Measurements from ENCODE around the gene ARHGEF6. TPM values are rescaled to one million over a fixed set of nuclear protein-coding genes. Genes with fewer than 3 reads are reported as not detected.

The ARHGEF6 gene, protein sequence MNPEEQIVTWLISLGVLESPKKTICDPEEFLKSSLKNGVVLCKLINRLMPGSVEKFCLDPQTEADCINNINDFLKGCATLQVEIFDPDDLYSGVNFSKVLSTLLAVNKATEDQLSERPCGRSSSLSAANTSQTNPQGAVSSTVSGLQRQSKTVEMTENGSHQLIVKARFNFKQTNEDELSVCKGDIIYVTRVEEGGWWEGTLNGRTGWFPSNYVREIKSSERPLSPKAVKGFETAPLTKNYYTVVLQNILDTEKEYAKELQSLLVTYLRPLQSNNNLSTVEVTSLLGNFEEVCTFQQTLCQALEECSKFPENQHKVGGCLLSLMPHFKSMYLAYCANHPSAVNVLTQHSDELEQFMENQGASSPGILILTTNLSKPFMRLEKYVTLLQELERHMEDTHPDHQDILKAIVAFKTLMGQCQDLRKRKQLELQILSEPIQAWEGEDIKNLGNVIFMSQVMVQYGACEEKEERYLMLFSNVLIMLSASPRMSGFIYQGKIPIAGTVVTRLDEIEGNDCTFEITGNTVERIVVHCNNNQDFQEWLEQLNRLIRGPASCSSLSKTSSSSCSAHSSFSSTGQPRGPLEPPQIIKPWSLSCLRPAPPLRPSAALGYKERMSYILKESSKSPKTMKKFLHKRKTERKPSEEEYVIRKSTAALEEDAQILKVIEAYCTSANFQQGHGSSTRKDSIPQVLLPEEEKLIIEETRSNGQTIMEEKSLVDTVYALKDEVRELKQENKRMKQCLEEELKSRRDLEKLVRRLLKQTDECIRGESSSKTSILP
- polyA plus RNA-seq (2013) = 137 TPM

DNA sequence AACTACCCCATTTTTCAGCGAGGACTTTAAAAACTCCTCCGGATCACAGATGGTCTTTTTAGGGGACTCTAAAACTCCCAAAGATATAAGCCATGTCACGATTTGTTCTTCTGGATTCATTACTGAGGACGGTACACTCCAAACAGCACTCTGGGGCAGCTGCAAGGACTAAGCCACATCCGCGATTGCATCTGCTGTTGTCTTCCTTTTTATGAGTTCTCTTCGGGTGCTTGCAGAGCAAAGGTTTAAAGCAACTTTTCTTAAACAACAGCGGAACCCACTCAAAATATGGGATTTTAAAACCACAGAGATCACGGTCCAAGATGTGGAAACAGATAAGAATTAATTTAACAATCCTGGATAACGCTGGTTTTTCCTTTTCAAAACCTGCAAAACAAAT, at the start of gene ARHGEF6:
TSS of gene ARHGEF6 (minus strand) at position 170 of the 400 bp plus-strand sequence. CDS start at position 120, 50 bp downstream.
- ChIA-PET CTCF (no interaction called here), POLR2A (no interaction called here)
- no peaks in the 10 kb centered on the region for H3K27me3 ChIP-seq (replicated peaks in 2 of 5; ENCODE audit: control insufficient read depth in 4 of 5, insufficient read depth in 5 of 5, low read length in 4 of 5)
- DNase-seq = peak; percentile 46 to 84 (median 78)
- 16% methylated on average over 7 of the region's 10 CpGs for WGBS (ENCODE audit: insufficient coverage)
- no peaks in the 10 kb centered on the region for H3K36me3 ChIP-seq (ENCODE audit: control insufficient read depth in 4 of 4, insufficient read depth in 4 of 4, low read length in 3 of 4)
- peak within 1 kb of the TSS; percentile 53 to 90 for H3K27ac ChIP-seq (ENCODE audit: insufficient read depth in 1 of 2, low read depth in 1 of 2, low read length in 2 of 2, poor library complexity in 1 of 2, severe bottlenecking in 2 of 2)
- peak within 1 kb of the TSS in 6 of 7 experiments; percentile 58 to 89 (median 79) for H3K4me3 ChIP-seq (ENCODE audit: control insufficient read depth in 1 of 7, extremely low read depth in 1 of 7, insufficient read depth in 4 of 7, low read depth in 2 of 7, low read length in 6 of 7)
- H3K4me1 ChIP-seq (ENCODE audit: control extremely low read depth in 1 of 4, control insufficient read depth in 4 of 4, insufficient read depth in 4 of 4, low read length in 3 of 4) = peaks cover 9 to 48% (median 27%) of the 10 kb centered on the region in 4 experiments
- no peaks in the 10 kb centered on the region for H3K9me3 ChIP-seq (ENCODE audit: control extremely low read depth in 1 of 5, control insufficient read depth in 4 of 5, insufficient read depth in 2 of 5, low read depth in 1 of 5, low read length in 4 of 5)

DNA sequence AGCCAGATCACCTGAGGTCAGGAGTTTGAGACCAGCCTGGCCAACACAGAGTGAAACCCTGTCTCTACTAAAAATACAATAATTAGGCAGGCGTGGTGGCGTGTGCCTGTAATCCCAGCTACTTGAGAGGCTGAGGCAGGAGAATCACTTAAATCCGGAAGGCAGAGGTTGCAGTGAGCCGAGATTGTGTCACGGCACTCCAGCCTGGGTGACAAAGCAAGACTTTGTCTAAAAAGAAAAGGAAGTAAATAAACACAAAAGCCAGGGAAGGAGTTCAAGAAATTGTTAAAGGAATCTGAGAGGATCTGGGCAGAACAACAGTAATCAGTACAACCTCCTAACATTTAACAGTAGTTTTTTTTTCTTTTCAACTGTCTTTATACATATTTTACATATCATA, 48.7 kb upstream of the ARHGEF6 start:
- no peaks in the 10 kb centered on the region for H3K4me1 ChIP-seq (ENCODE audit: control extremely low read depth in 1 of 4, control insufficient read depth in 4 of 4, insufficient read depth in 4 of 4, low read length in 3 of 4)
- no peaks in the 10 kb centered on the region for H3K36me3 ChIP-seq (ENCODE audit: control insufficient read depth in 4 of 4, insufficient read depth in 4 of 4, low read length in 3 of 4)
- WGBS (ENCODE audit: insufficient coverage) = 95% methylated on average over 4 of the region's 5 CpGs
- no peak for DNase-seq
- ChIA-PET POLR2A (no interaction called here), CTCF (no interaction called here)
- no peaks in the 10 kb centered on the region for H3K9me3 ChIP-seq (ENCODE audit: control extremely low read depth in 1 of 5, control insufficient read depth in 4 of 5, insufficient read depth in 2 of 5, low read depth in 1 of 5, low read length in 4 of 5)
- H3K27me3 ChIP-seq (replicated peaks in 2 of 5; ENCODE audit: control insufficient read depth in 4 of 5, insufficient read depth in 5 of 5, low read length in 4 of 5) = no peaks in the 10 kb centered on the region
- H3K4me3 ChIP-seq (ENCODE audit: control insufficient read depth in 1 of 7, extremely low read depth in 1 of 7, insufficient read depth in 4 of 7, low read depth in 2 of 7, low read length in 6 of 7) = no peak overlapping the region
- no peak overlapping the region for H3K27ac ChIP-seq (ENCODE audit: insufficient read depth in 1 of 2, low read depth in 1 of 2, low read length in 2 of 2, poor library complexity in 1 of 2, severe bottlenecking in 2 of 2)

DNA sequence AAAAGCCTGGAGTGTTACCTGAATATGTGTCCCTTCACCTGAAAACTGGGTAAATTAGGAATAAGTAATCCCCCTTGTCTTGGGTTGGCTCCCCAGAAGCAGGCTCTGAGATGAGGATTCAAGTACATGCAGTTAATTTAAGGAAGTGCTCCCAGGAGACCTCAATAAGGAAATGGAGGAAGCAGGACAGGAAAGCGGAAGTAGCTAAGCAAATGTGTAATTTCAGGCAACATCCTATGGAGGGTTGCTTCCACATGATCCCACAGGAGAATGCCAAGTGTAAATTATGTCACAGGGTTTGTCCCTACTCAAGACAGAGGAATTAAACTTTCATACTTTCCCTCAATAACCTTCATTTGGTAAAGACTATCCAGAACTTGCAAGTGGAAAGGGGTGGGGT, 48.1 kb upstream of the ARHGEF6 start:
- no peaks in the 10 kb centered on the region for H3K27me3 ChIP-seq (replicated peaks in 2 of 5; ENCODE audit: control insufficient read depth in 4 of 5, insufficient read depth in 5 of 5, low read length in 4 of 5)
- ChIA-PET POLR2A (no interaction called here), CTCF (no interaction called here)
- no peak overlapping the region for H3K4me3 ChIP-seq (ENCODE audit: control insufficient read depth in 1 of 7, extremely low read depth in 1 of 7, insufficient read depth in 4 of 7, low read depth in 2 of 7, low read length in 6 of 7)
- WGBS (ENCODE audit: insufficient coverage) = no CpG with 5 or more reads among the region's 1 CpG
- H3K4me1 ChIP-seq (ENCODE audit: control extremely low read depth in 1 of 4, control insufficient read depth in 4 of 4, insufficient read depth in 4 of 4, low read length in 3 of 4) = no peaks in the 10 kb centered on the region
- H3K36me3 ChIP-seq (ENCODE audit: control insufficient read depth in 4 of 4, insufficient read depth in 4 of 4, low read length in 3 of 4) = no peaks in the 10 kb centered on the region
- H3K27ac ChIP-seq (ENCODE audit: insufficient read depth in 1 of 2, low read depth in 1 of 2, low read length in 2 of 2, poor library complexity in 1 of 2, severe bottlenecking in 2 of 2) = no peak overlapping the region
- no peaks in the 10 kb centered on the region for H3K9me3 ChIP-seq (ENCODE audit: control extremely low read depth in 1 of 5, control insufficient read depth in 4 of 5, insufficient read depth in 2 of 5, low read depth in 1 of 5, low read length in 4 of 5)
- no peak for DNase-seq

DNA sequence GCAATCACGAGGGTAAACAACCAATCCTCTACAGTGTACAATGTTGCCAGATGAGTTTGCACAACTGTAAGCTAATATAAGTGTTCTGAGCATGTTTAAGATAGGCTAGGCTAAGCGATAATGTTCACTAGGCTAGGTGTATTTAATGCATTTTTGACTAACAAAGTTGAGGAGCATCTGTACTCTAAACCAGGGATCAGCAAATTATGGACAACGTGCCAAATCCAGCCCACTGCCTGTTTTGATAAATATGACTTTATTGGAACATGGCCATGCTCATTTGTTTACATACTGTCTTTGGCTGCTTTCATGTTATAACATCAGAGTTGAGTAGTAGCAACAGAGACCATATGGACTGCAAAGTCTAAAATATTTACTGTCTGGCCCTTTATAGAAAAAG, 46.3 kb upstream of the ARHGEF6 start:
- WGBS (ENCODE audit: insufficient coverage) = 75% methylated on average over 2 of the region's 3 CpGs
- H3K27ac ChIP-seq (ENCODE audit: insufficient read depth in 1 of 2, low read depth in 1 of 2, low read length in 2 of 2, poor library complexity in 1 of 2, severe bottlenecking in 2 of 2) = no peak overlapping the region
- no peak overlapping the region for H3K4me3 ChIP-seq (ENCODE audit: control insufficient read depth in 1 of 7, extremely low read depth in 1 of 7, insufficient read depth in 4 of 7, low read depth in 2 of 7, low read length in 6 of 7)
- DNase-seq = no peak
- no peaks in the 10 kb centered on the region for H3K36me3 ChIP-seq (ENCODE audit: control insufficient read depth in 4 of 4, insufficient read depth in 4 of 4, low read length in 3 of 4)
- H3K4me1 ChIP-seq (ENCODE audit: control extremely low read depth in 1 of 4, control insufficient read depth in 4 of 4, insufficient read depth in 4 of 4, low read length in 3 of 4) = no peaks in the 10 kb centered on the region
- POLR2A ChIA-PET = interaction anchor here (0.6 kb wide), 1 partner anchor 26 kb away, joined by 4 read pairs; no protein-coding TSS in a partner anchor
- CTCF ChIA-PET = no interaction called here
- H3K9me3 ChIP-seq (ENCODE audit: control extremely low read depth in 1 of 5, control insufficient read depth in 4 of 5, insufficient read depth in 2 of 5, low read depth in 1 of 5, low read length in 4 of 5) = no peaks in the 10 kb centered on the region
- no peaks in the 10 kb centered on the region for H3K27me3 ChIP-seq (replicated peaks in 2 of 5; ENCODE audit: control insufficient read depth in 4 of 5, insufficient read depth in 5 of 5, low read length in 4 of 5)

DNA sequence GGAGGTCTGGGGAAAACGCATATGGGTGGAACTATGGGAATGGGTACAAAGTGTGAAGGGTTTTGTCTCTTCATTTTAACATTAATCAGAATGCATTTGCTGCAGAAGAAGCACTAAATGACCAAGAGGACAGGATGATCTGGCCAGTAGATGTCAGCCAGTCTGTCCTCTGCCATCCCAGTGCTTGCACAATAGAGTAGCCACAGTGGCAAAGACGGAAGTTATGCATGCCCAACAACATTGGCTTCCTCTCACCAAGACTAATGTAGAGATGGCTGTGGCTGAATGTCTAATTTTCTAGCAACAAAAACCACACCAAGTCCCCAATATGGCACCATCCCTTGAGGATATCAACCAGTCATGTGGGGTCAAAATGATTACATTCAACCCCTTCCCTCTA, 45.0 kb upstream of the ARHGEF6 start:
- CTCF ChIA-PET = no interaction called here
- H3K27me3 ChIP-seq (replicated peaks in 2 of 5; ENCODE audit: control insufficient read depth in 4 of 5, insufficient read depth in 5 of 5, low read length in 4 of 5) = no peaks in the 10 kb centered on the region
- no peaks in the 10 kb centered on the region for H3K9me3 ChIP-seq (ENCODE audit: control extremely low read depth in 1 of 5, control insufficient read depth in 4 of 5, insufficient read depth in 2 of 5, low read depth in 1 of 5, low read length in 4 of 5)
- no peak overlapping the region for H3K27ac ChIP-seq (ENCODE audit: insufficient read depth in 1 of 2, low read depth in 1 of 2, low read length in 2 of 2, poor library complexity in 1 of 2, severe bottlenecking in 2 of 2)
- DNase-seq = no peak
- H3K4me3 ChIP-seq (ENCODE audit: control insufficient read depth in 1 of 7, extremely low read depth in 1 of 7, insufficient read depth in 4 of 7, low read depth in 2 of 7, low read length in 6 of 7) = no peak overlapping the region
- POLR2A ChIA-PET = no interaction called here
- 71% methylated on average over 1 of the region's 2 CpGs for WGBS (ENCODE audit: insufficient coverage)
- no peaks in the 10 kb centered on the region for H3K36me3 ChIP-seq (ENCODE audit: control insufficient read depth in 4 of 4, insufficient read depth in 4 of 4, low read length in 3 of 4)
- no peaks in the 10 kb centered on the region for H3K4me1 ChIP-seq (ENCODE audit: control extremely low read depth in 1 of 4, control insufficient read depth in 4 of 4, insufficient read depth in 4 of 4, low read length in 3 of 4)

DNA sequence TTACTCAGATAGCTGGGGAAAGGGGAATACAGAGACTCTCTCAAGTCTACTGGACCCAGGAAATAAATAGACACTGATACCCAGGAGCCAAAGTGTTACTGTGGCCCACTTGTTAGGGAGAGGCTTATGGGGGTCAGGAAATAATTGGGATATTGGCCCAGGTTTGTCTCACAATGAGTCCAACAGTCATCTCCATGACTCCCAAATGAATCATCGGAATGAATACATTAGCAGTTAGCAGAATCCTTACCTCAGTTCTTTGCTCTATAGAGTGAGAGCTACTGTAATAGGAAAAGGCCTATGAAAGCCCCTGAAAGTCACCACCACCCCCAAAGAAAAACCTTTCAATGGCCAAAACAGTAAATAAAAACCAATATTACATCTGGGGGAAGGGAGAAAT, 42.4 kb upstream of the ARHGEF6 start:
- DNase-seq = no peak
- H3K4me3 ChIP-seq (ENCODE audit: control insufficient read depth in 1 of 7, extremely low read depth in 1 of 7, insufficient read depth in 4 of 7, low read depth in 2 of 7, low read length in 6 of 7) = no peak overlapping the region
- H3K9me3 ChIP-seq (ENCODE audit: control extremely low read depth in 1 of 5, control insufficient read depth in 4 of 5, insufficient read depth in 2 of 5, low read depth in 1 of 5, low read length in 4 of 5) = no peaks in the 10 kb centered on the region
- no peaks in the 10 kb centered on the region for H3K4me1 ChIP-seq (ENCODE audit: control extremely low read depth in 1 of 4, control insufficient read depth in 4 of 4, insufficient read depth in 4 of 4, low read length in 3 of 4)
- ChIA-PET CTCF (no interaction called here), POLR2A (no interaction called here)
- no peaks in the 10 kb centered on the region for H3K27me3 ChIP-seq (replicated peaks in 2 of 5; ENCODE audit: control insufficient read depth in 4 of 5, insufficient read depth in 5 of 5, low read length in 4 of 5)
- peaks cover 0 to 2% (median 0%) of the 10 kb centered on the region in 4 experiments for H3K36me3 ChIP-seq (ENCODE audit: control insufficient read depth in 4 of 4, insufficient read depth in 4 of 4, low read length in 3 of 4)
- no peak overlapping the region for H3K27ac ChIP-seq (ENCODE audit: insufficient read depth in 1 of 2, low read depth in 1 of 2, low read length in 2 of 2, poor library complexity in 1 of 2, severe bottlenecking in 2 of 2)
- WGBS (ENCODE audit: insufficient coverage) = 100% methylated on average over 1 of the region's 1 CpG

Data from common myeloid progenitor, CD34-positive (primary cell).